Thyroid gland (tissue), 4 donors: ENCODE measurements around the gene ATP6V0C. TPM values are rescaled to one million over a fixed set of nuclear protein-coding genes. Genes with fewer than 3 reads are reported as not detected.

Source experiments
- DNase-seq, 2 donors: peaks; one replicate each; pipeline ENCODE4 v3.0.0-alpha.2; 2019
- H3K27ac ChIP-seq, 3 donors: fragments of 200-600 bp; sonication (generic); 1 replicate in 2 of 3; 2 replicates in 1 of 3; pipeline ENCODE4 v1.5.1; 2016 to 2019; ENCODE audit warnings: mild to moderate bottlenecking in 1 of 3, moderate library complexity in 1 of 3
- H3K27me3 ChIP-seq: fragments of 200-600 bp; sonication (generic); one replicate; pipeline ENCODE4 v1.5.1; 2019
- H3K36me3 ChIP-seq, 2 donors: fragments of 200-600 bp; sonication (generic); one replicate each; pipeline ENCODE4 v1.5.1; 2016 to 2019
- H3K4me1 ChIP-seq, 2 donors: fragments of 200-600 bp; sonication (generic); one replicate each; pipeline ENCODE4 v1.5.1; 2017 to 2019
- H3K4me3 ChIP-seq, 3 donors: fragments of 200-600 bp; sonication (generic); replicated peaks in 1 of 3; 1 replicate in 2 of 3; 2 replicates in 1 of 3; pipeline ENCODE4 v1.5.1; 2016; ENCODE audit warnings: mild to moderate bottlenecking in 1 of 3
- H3K9me3 ChIP-seq: fragments of 200-600 bp; sonication (generic); one replicate; pipeline ENCODE4 v1.5.1; 2017
- CTCF ChIP-seq, 6 experiments: fragments of 200-600 bp in 3 of 6; fragments of 450-650 bp in 3 of 6; sonication (generic) in 3 of 6; IDR thresholded peaks; one replicate each; pipeline ENCODE4 v1.5.1; 2016 to 2019; ENCODE audit warnings: antibody characterized with exemption in 6 of 6, mild to moderate bottlenecking in 2 of 6, inconsistent platforms in 1 of 6, moderate library complexity in 1 of 6
- POLR2A ChIP-seq, 2 donors: fragments of 450-650 bp; IDR thresholded peaks; one replicate each; pipeline ENCODE4 v1.6.1; 2017; ENCODE audit warnings: antibody characterized with exemption in 2 of 2, mild to moderate bottlenecking in 2 of 2, moderate library complexity in 1 of 2
- WGBS, 2 donors: methylation state at CpG; one replicate each; pipeline ENCODE4 v1.1.5; 2017; 5-methylcytosine and 5-hydroxymethylcytosine counted together
- intact Hi-C: fragments of 100-400 bp; cut with DNase I; formaldehyde crosslinking; loops from one replicate; pipeline ENCODE4 v1.15.1; 2023
- total RNA-seq, 4 donors: library from RNA; depleted of rRNA; stranded (reverse); fragments of >200 nt; gene quantifications; one replicate each; pipeline ENCODE4 v1.2.3, GENCODE V29; 2016

The ATP6V0C gene
- total RNA-seq, 4 donors from 2014 or later = 33.1 to 62.1 (median 36.3) TPM

GRCh38 chr16:2470603-2471015, 43.1 kb upstream of the ATP6V0C start:
- 38 to 41% methylated on average over 5 of the region's 9 CpGs for WGBS, 2 donors
- Histone ChIP-seq H3K4me1 (peaks cover 21 to 50% of the 10 kb centered on the region in 2 donors), H3K36me3 (no peaks in the 10 kb centered on the region), H3K27me3 (no peaks in the 10 kb centered on the region), H3K27ac (no peak overlapping the region), H3K9me3 (no peaks in the 10 kb centered on the region), H3K4me3 (no peak overlapping the region)
- TF ChIP-seq POLR2A (IDR thresholded peaks at IDR 0.05) (no peak), CTCF (IDR thresholded peaks at IDR 0.05) (no peak)
- intact Hi-C loops = no loop called here
- DNase-seq = peak in 1 of 2 donors; percentile 29

- WGBS, 2 donors = no CpG with 5 or more reads among the region's 59 CpGs
- Histone ChIP-seq H3K4me3 (peak within 1 kb of the TSS in 1 of 3 donors; percentile 18), H3K27me3 (no peaks in the 10 kb centered on the region), H3K27ac (no peak within 1 kb of the TSS), H3K36me3 (no peaks in the 10 kb centered on the region), H3K9me3 (no peaks in the 10 kb centered on the region), H3K4me1 (peaks cover 26 to 55% of the 10 kb centered on the region in 2 donors)
- TF ChIP-seq POLR2A (IDR thresholded peaks at IDR 0.05) = no peak
- no peak for TF ChIP-seq CTCF (IDR thresholded peaks at IDR 0.05)
- intact Hi-C loops = no loop called here
- DNase-seq = peak; percentile 32 to 35
These were observed 42.6 kb upstream of the ATP6V0C start, which contains the start of gene NTN3 for GRCh38 chr16:2471016-2471652. TSS of gene NTN3 (plus strand) at chr16:2471297. CDS start at chr16:2471702, 405 bp downstream.

- Histone ChIP-seq H3K36me3 (no peaks in the 10 kb centered on the region), H3K27ac (no peak overlapping the region), H3K9me3 (no peaks in the 10 kb centered on the region), H3K4me3 (peak overlapping the region in 1 of 3 donors; percentile 18), H3K4me1 (peaks cover 31 to 60% of the 10 kb centered on the region in 2 donors), H3K27me3 (no peaks in the 10 kb centered on the region)
- TF ChIP-seq CTCF (IDR thresholded peaks at IDR 0.05) (no peak), POLR2A (IDR thresholded peaks at IDR 0.05) (no peak)
- DNase-seq = peak in 1 of 2 donors; percentile 10
- WGBS, 2 donors = 74 to 90% methylated on average over 10 to 19 of the region's 61 CpGs
- intact Hi-C loops = no loop called here
These were observed 41.9 kb upstream of the ATP6V0C start for GRCh38 chr16:2471653-2472487.

- intact Hi-C loops = no loop called here
- Histone ChIP-seq H3K9me3 (no peaks in the 10 kb centered on the region), H3K36me3 (no peaks in the 10 kb centered on the region), H3K27me3 (no peaks in the 10 kb centered on the region), H3K27ac (no peak overlapping the region), H3K4me1 (peaks cover 31 to 62% of the 10 kb centered on the region in 2 donors), H3K4me3 (no peak overlapping the region)
- no peak for TF ChIP-seq POLR2A (IDR thresholded peaks at IDR 0.05)
- no peak for TF ChIP-seq CTCF (IDR thresholded peaks at IDR 0.05)
- no peak for DNase-seq
- 96 to 100% methylated on average over 13 to 16 of the region's 27 CpGs for WGBS, 2 donors
These were observed 41.3 kb upstream of the ATP6V0C start for GRCh38 chr16:2472488-2472864.
